ENCODE data around the gene PRICKLE1. TPM values are rescaled to one million over a fixed set of nuclear protein-coding genes. Genes with fewer than 3 reads are reported as not detected.

PRICKLE1 gene
- total and polyA plus RNA-seq, 9 of the 15 experiments (the other 6 are each of a cell fraction or from before 2014, with no cell fraction given) = 0.22 to 0.85 (median 0.31) TPM

DNA sequence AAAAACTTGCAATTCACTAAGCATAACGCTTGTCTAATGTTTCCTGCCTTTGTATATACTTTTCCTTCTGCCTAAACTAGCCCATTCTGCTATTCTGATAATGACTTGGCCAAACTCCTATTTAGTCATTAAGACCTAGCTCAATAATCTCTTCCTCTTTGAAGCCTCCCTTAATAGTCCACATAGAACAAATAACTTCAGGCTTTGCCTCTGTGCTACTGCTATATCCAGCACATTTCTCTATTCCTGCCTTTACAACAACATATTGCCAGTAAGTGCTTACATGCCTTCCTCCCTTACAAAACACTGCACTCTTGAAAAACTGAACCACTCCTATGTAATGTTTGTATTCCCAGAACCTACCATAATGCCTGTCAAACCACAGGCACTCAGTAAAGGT lies 13.8 kb downstream of the PRICKLE1 start:
- in situ Hi-C loops (cut with MboI) = loop anchor here (10.0 kb wide), 1 partner anchor 1631 kb away; no protein-coding TSS in a partner anchor
- WGBS (ENCODE audit: insufficient coverage, low coverage, missing lambda C conversion rate) = 0% methylated on average over 1 of the region's 1 CpG

DNA sequence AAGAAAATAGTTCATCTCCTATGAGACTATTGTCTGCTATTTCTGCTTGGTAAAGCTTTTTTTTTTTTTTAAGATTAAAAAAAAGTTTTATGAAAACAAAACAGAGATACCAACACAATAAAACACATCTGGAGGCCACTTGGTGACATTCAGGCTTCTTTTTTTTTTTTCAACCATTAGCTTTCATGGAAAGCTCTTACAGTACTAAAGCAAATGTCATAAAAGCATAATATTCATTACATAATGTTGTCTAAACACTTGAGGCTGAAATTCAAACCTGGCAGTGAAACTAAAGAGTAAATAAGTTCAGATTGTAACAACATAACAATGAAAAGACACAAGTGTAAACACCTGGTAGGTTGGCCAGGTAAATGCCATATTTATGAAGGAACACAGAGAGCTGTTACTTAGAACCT lies 14.7 kb downstream of the PRICKLE1 start:
- Histone ChIP-seq H3K79me2 (ENCODE audit: control insufficient read depth, insufficient read depth, low read length) (no peaks in the 10 kb centered on the region), H2AFZ (ENCODE audit: low read depth, low read length) (no peak overlapping the region), H3K36me3 (ENCODE audit: control insufficient read depth, insufficient read depth, low read length) (no peaks in the 10 kb centered on the region), H3K4me3 (no peak overlapping the region), H4K20me1 (replicated peaks; ENCODE audit: control insufficient read depth, insufficient read depth, low read length) (no peaks in the 10 kb centered on the region), H3K4me2 (ENCODE audit: insufficient read depth, low read length) (no peak overlapping the region), H3K9me3 (replicated peaks; ENCODE audit: control insufficient read depth, insufficient read depth, low read depth, low read length) (no peaks in the 10 kb centered on the region), H3K27me3 (ENCODE audit: control insufficient read depth in 2 of 2, insufficient read depth in 2 of 2, low read length in 2 of 2) (peaks cover 0 to 4% of the 10 kb centered on the region in 2 experiments; a peak in 1 of 5 replicates), H3K27ac (ENCODE audit: extremely low read depth, low read depth, low read length) (no peak overlapping the region), H3K9me1 (ENCODE audit: control insufficient read depth, insufficient read depth, low read length) (no peaks in the 10 kb centered on the region), H3K9ac (ENCODE audit: insufficient read depth in 1 of 2, low read depth in 2 of 2, low read length in 2 of 2) (no peak overlapping the region), H3K4me1 (replicated peaks in 1 of 2; ENCODE audit: control insufficient read depth in 2 of 2, insufficient read depth in 2 of 2, low read length in 2 of 2) (no peaks in the 10 kb centered on the region)
- no peak for FAIRE-seq
- BruUV-seq (replicated peaks) = no TSS peak
- ATAC-seq = no peak
- ChIA-PET POLR2A (no interaction called here), CTCF (ENCODE audit: low intra/inter-chr PET ratio) (no interaction called here)
- DNase-seq (ENCODE audit: extremely low read depth in 1 of 4, low spot score in 3 of 4) = no peak
- in situ Hi-C loops (cut with MboI) = loop anchor here (10.0 to 25.0 kb wide), 2 partner anchors 438 to 1630 kb away; partner anchors contain the start of gene GXYLT1
- intact Hi-C loops (cut with micrococcal nuclease) = no loop called here
- TF ChIP-seq, protein P1, sequence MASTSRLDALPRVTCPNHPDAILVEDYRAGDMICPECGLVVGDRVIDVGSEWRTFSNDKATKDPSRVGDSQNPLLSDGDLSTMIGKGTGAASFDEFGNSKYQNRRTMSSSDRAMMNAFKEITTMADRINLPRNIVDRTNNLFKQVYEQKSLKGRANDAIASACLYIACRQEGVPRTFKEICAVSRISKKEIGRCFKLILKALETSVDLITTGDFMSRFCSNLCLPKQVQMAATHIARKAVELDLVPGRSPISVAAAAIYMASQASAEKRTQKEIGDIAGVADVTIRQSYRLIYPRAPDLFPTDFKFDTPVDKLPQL (IDR thresholded peaks at IDR 0.05; ENCODE audit: extremely low read depth, insufficient read length) = no peak
- TF ChIP-seq LEF1 (IDR thresholded peaks at IDR 0.05) (no peak), U2AF2 (optimal IDR thresholded peaks at IDR 0.05; ENCODE audit: low read depth, low read length) (no peak), ZNF707 (CRISPR knock-in tag; conservative IDR thresholded peaks at IDR 0.05) (no peak), CBX8 (IDR thresholded peaks at IDR 0.05; ENCODE audit: borderline replicate concordance, extremely low read depth, low read depth, low read length, poor library complexity, severe bottlenecking) (no peak), IRF2 (CRISPR knock-in tag; IDR thresholded peaks at IDR 0.05) (no peak), RBFOX2 (IDR thresholded peaks at IDR 0.05; ENCODE audit: low read depth, low read length) (no peak), TAF9B (IDR thresholded peaks at IDR 0.05; ENCODE audit: partially characterized antibody) (no peak), PHF8 (IDR thresholded peaks at IDR 0.05; ENCODE audit: borderline replicate concordance, low read length) (no peak), OTX1 (CRISPR knock-in tag; IDR thresholded peaks at IDR 0.05) (no peak)
- TF ChIP-seq, protein P2, sequence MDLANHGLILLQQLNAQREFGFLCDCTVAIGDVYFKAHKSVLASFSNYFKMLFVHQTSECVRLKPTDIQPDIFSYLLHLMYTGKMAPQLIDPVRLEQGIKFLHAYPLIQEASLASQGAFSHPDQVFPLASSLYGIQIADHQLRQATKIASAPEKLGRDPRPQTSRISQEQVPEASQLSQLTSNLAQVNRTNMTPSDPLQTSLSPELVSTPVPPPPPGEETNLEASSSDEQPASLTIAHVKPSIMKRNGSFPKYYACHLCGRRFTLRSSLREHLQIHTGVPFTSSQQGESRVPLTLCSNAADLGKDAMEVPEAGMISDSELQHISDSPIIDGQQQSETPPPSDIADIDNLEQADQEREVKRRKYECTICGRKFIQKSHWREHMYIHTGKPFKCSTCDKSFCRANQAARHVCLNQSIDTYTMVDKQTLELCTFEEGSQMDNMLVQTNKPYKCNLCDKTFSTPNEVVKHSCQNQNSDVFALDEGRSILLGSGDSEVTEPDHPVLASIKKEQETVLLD (IDR thresholded peaks at IDR 0.05) = no peak

More for the DNA sequence above, 13.8 kb downstream of the PRICKLE1 start:
- peaks cover 0 to 4% of the 10 kb centered on the region in 2 experiments; a peak in 1 of 5 replicates for H3K27me3 ChIP-seq (ENCODE audit: control insufficient read depth in 2 of 2, insufficient read depth in 2 of 2, low read length in 2 of 2)
- H3K9me1 ChIP-seq (ENCODE audit: control insufficient read depth, insufficient read depth, low read length) = no peaks in the 10 kb centered on the region
- H3K4me3 ChIP-seq = no peak overlapping the region
- H3K9me3 ChIP-seq (replicated peaks; ENCODE audit: control insufficient read depth, insufficient read depth, low read depth, low read length) = no peaks in the 10 kb centered on the region
- no peak overlapping the region for H3K9ac ChIP-seq (ENCODE audit: insufficient read depth in 1 of 2, low read depth in 2 of 2, low read length in 2 of 2)
- H3K36me3 ChIP-seq (ENCODE audit: control insufficient read depth, insufficient read depth, low read length) = no peaks in the 10 kb centered on the region
- no peak overlapping the region for H2AFZ ChIP-seq (ENCODE audit: low read depth, low read length)
- no peak overlapping the region for H3K27ac ChIP-seq (ENCODE audit: extremely low read depth, low read depth, low read length)
- ATAC-seq (no peak), DNase-seq (ENCODE audit: extremely low read depth in 1 of 4, low spot score in 3 of 4) (no peak), FAIRE-seq (peak; percentile 19)
- intact Hi-C loops (cut with micrococcal nuclease) = no loop called here
- CTCF ChIA-PET (ENCODE audit: low intra/inter-chr PET ratio) = no interaction called here
- no peaks in the 10 kb centered on the region for H3K79me2 ChIP-seq (ENCODE audit: control insufficient read depth, insufficient read depth, low read length)
- no peaks in the 10 kb centered on the region for H4K20me1 ChIP-seq (replicated peaks; ENCODE audit: control insufficient read depth, insufficient read depth, low read length)
- H3K4me1 ChIP-seq (replicated peaks in 1 of 2; ENCODE audit: control insufficient read depth in 2 of 2, insufficient read depth in 2 of 2, low read length in 2 of 2) = no peaks in the 10 kb centered on the region
- no TSS peak for BruUV-seq (replicated peaks)
- TF ChIP-seq HMG20A (CRISPR knock-in tag; conservative IDR thresholded peaks at IDR 0.05) (no peak), SMARCE1 (IDR thresholded peaks at IDR 0.05) (no peak), ARID2 (IDR thresholded peaks at IDR 0.05) (no peak), ZNF507 (tag; conservative IDR thresholded peaks at IDR 0.05) (no peak), NFXL1 (CRISPR knock-in tag; IDR thresholded peaks at IDR 0.05) (no peak)
- H3K4me2 ChIP-seq (ENCODE audit: insufficient read depth, low read length) = no peak overlapping the region
- POLR2A ChIA-PET = no interaction called here
